CD4-positive, alpha-beta memory T cell (primary cell): Measurements from ENCODE around the gene PTPRS. TPM values are rescaled to one million over a fixed set of nuclear protein-coding genes. Genes with fewer than 3 reads are reported as not detected.

Experiments
- CTCF ChIA-PET: fragments of 350-600 bp; sonication (Branson Sonifier 250); formaldehyde crosslinking; loops from one replicate; lab custom pipeline; 2021; ENCODE audit warnings: inconsistent platforms; ENCODE audit not compliant: partially characterized antibody; lab: Charles Lee
- POLR2A ChIA-PET: fragments of 350-600 bp; sonication (Branson Sonifier 250); formaldehyde crosslinking; loops from one replicate; lab custom pipeline; 2021; ENCODE audit not compliant: partially characterized antibody; lab: Charles Lee
- DNase-seq, 5 donors: peaks; one replicate each; pipeline versions ENCODE4 v3.0.0 to v3.0.0-alpha.2; 2020 to 2022; ENCODE audit warnings: mixed read lengths in 1 of 5
- H3K27ac ChIP-seq: one replicate; pipeline ENCODE4 v1.7.0; 2013; ENCODE audit warnings: low read depth, low read length
- H3K27me3 ChIP-seq: 2 replicates; pipeline ENCODE4 v1.7.0; 2013; ENCODE audit warnings: mild to moderate bottlenecking, low read length, moderate library complexity; ENCODE audit not compliant: insufficient read depth
- H3K36me3 ChIP-seq: 2 replicates; pipeline ENCODE4 v1.7.0; 2013; ENCODE audit warnings: mild to moderate bottlenecking, low read length, moderate library complexity; ENCODE audit not compliant: insufficient read depth
- H3K4me1 ChIP-seq: 2 replicates; pipeline ENCODE4 v1.7.0; 2013; ENCODE audit warnings: mild to moderate bottlenecking, low read length, moderate library complexity; ENCODE audit not compliant: insufficient read depth
- H3K4me3 ChIP-seq, 2 donors: one replicate each; pipeline ENCODE4 v1.7.0; 2013; ENCODE audit warnings: low read length in 2 of 2, mild to moderate bottlenecking in 1 of 2
- H3K9me3 ChIP-seq, 2 donors: one replicate each; pipeline ENCODE4 v1.7.0; 2013; ENCODE audit warnings: low read length in 2 of 2, control low read depth in 1 of 2; ENCODE audit not compliant: control insufficient read depth in 1 of 2
- H3K27ac Mint-ChIP-seq, 7 donors: one replicate each; pipeline ENCODE4 v1.8.0; 2020 to 2021; ENCODE audit warnings: mixed read lengths in 7 of 7, mild to moderate bottlenecking in 6 of 7, inconsistent platforms in 3 of 7, moderate library complexity in 3 of 7
- H3K27me3 Mint-ChIP-seq, 2 donors: one replicate each; pipeline ENCODE4 v1.8.0; 2020 to 2021; ENCODE audit warnings: mixed read lengths in 2 of 2
- H3K36me3 Mint-ChIP-seq, 2 donors: one replicate each; pipeline ENCODE4 v1.8.0; 2020 to 2021; ENCODE audit warnings: mixed read lengths in 2 of 2, inconsistent platforms in 1 of 2, mild to moderate bottlenecking in 1 of 2
- H3K4me1 Mint-ChIP-seq, 4 donors: one replicate each; pipeline ENCODE4 v1.8.0; 2020 to 2021; ENCODE audit warnings: mixed read lengths in 4 of 4, mild to moderate bottlenecking in 1 of 4
- H3K4me3 Mint-ChIP-seq, 8 donors: one replicate each; pipeline ENCODE4 v1.8.0; 2020 to 2021; ENCODE audit warnings: mixed read lengths in 8 of 8, mild to moderate bottlenecking in 7 of 8, moderate library complexity in 6 of 8, inconsistent platforms in 3 of 8
- H3K9me3 Mint-ChIP-seq, 8 donors: one replicate each; pipeline ENCODE4 v1.8.0; 2020 to 2021; ENCODE audit warnings: mixed read lengths in 8 of 8, mild to moderate bottlenecking in 5 of 8, inconsistent platforms in 3 of 8, moderate library complexity in 1 of 8
- intact Hi-C: fragments of 100-400 bp; cut with micrococcal nuclease; formaldehyde crosslinking; loops from one replicate; pipeline ENCODE4 v1.15.1; 2023
- polyA plus RNA-seq, 2 donors: library from polyadenylated mRNA; unstranded; fragments of 300-500 nt; fragmentation: Illumina TruSeq; gene quantifications; one replicate each; pipeline ENCODE4 v1.2.3, GENCODE V29; 2021
- total RNA-seq, 2 experiments: library from RNA; stranded (reverse); gene quantifications; one replicate each; pipeline ENCODE4 v1.2.3, GENCODE V29; 2021

Gene PTPRS
- total and polyA plus RNA-seq, 4 experiments from 2014 or later = 0.20 to 0.30 (median 0.26) TPM; not detected in 1

GRCh38 chr19:5342573-5343201, 2.1 kb upstream of the PTPRS start:
- no peak for DNase-seq
- H3K9me3 Mint-ChIP-seq = peaks cover 0 to 11% (median 3%) of the 10 kb centered on the region in 8 donors
- no peak overlapping the region for H3K27ac Mint-ChIP-seq
- H3K4me1 ChIP-seq = peaks cover 12% of the 10 kb centered on the region
- peaks cover 4 to 19% (median 9%) of the 10 kb centered on the region in 4 donors for H3K4me1 Mint-ChIP-seq
- H3K27me3 Mint-ChIP-seq = peaks cover 31 to 33% of the 10 kb centered on the region in 2 donors
- H3K36me3 ChIP-seq = no peaks in the 10 kb centered on the region
- no peak overlapping the region for H3K4me3 ChIP-seq
- no peak overlapping the region for H3K27ac ChIP-seq
- ChIA-PET POLR2A (no interaction called here), CTCF (no interaction called here)
- peaks cover 7% of the 10 kb centered on the region for H3K27me3 ChIP-seq
- no peak overlapping the region for H3K4me3 Mint-ChIP-seq
- H3K36me3 Mint-ChIP-seq = no peaks in the 10 kb centered on the region
- no peaks in the 10 kb centered on the region for H3K9me3 ChIP-seq
- intact Hi-C loops = no loop called here

- intact Hi-C loops = no loop called here
- Histone ChIP-seq H3K4me3 (no peak overlapping the region), H3K27me3 (peaks cover 13% of the 10 kb centered on the region), H3K9me3 (no peaks in the 10 kb centered on the region), H3K36me3 (no peaks in the 10 kb centered on the region), H3K27ac (no peak overlapping the region), H3K4me1 (peaks cover 12% of the 10 kb centered on the region)
- ChIA-PET CTCF (no interaction called here), POLR2A (no interaction called here)
- peaks cover 33 to 38% of the 10 kb centered on the region in 2 donors for H3K27me3 Mint-ChIP-seq
- peaks cover 4 to 19% (median 9%) of the 10 kb centered on the region in 4 donors for H3K4me1 Mint-ChIP-seq
- H3K27ac Mint-ChIP-seq = no peak overlapping the region
- peaks cover 0 to 4% (median under 1%) of the 10 kb centered on the region in 8 donors for H3K9me3 Mint-ChIP-seq
- H3K36me3 Mint-ChIP-seq = no peaks in the 10 kb centered on the region
- H3K4me3 Mint-ChIP-seq = peak overlapping the region; percentile 12 to 81 (median 64)
- no peak for DNase-seq
These were observed 1.4 kb upstream of the PTPRS start for GRCh38 chr19:5341981-5342380.

GRCh38 chr19:5341448-5341820, 822 bp upstream of the PTPRS start:
- intact Hi-C loops = no loop called here
- peaks cover 12% of the 10 kb centered on the region for H3K4me1 ChIP-seq
- no peak for DNase-seq
- CTCF ChIA-PET = no interaction called here
- H3K36me3 ChIP-seq = no peaks in the 10 kb centered on the region
- H3K27me3 ChIP-seq = peaks cover 15% of the 10 kb centered on the region
- Mint-ChIP-seq H3K4me3 (peak overlapping the region; percentile 52 to 81 (median 66)), H3K4me1 (peaks cover 4 to 19% (median 10%) of the 10 kb centered on the region in 4 donors), H3K27ac (peak overlapping the region in 2 of 7 donors; percentile 55 to 74), H3K36me3 (no peaks in the 10 kb centered on the region), H3K27me3 (peaks cover 33 to 34% of the 10 kb centered on the region in 2 donors), H3K9me3 (peaks cover 0 to 2% (median 0%) of the 10 kb centered on the region in 8 donors)
- no peak overlapping the region for H3K4me3 ChIP-seq
- H3K27ac ChIP-seq = no peak overlapping the region
- POLR2A ChIA-PET = no interaction called here
- H3K9me3 ChIP-seq = no peaks in the 10 kb centered on the region

GRCh38 chr19:5339950-5340636, 519 bp downstream of the PTPRS start:
- Histone ChIP-seq H3K36me3 (no peaks in the 10 kb centered on the region), H3K27ac (no peak overlapping the region), H3K4me3 (peak overlapping the region in 1 of 2 donors; percentile 19), H3K9me3 (no peaks in the 10 kb centered on the region), H3K4me1 (peaks cover 12% of the 10 kb centered on the region), H3K27me3 (peaks cover 21% of the 10 kb centered on the region)
- H3K27ac Mint-ChIP-seq = peak overlapping the region in 1 of 7 donors; percentile 46
- H3K27me3 Mint-ChIP-seq = peaks cover 38 to 45% of the 10 kb centered on the region in 2 donors
- DNase-seq = no peak
- H3K9me3 Mint-ChIP-seq = peaks cover 0 to 2% (median 0%) of the 10 kb centered on the region in 8 donors
- intact Hi-C loops = no loop called here
- no peaks in the 10 kb centered on the region for H3K36me3 Mint-ChIP-seq
- peak overlapping the region; percentile 46 to 79 (median 65) for H3K4me3 Mint-ChIP-seq
- peaks cover 11 to 28% (median 16%) of the 10 kb centered on the region in 4 donors for H3K4me1 Mint-ChIP-seq
- ChIA-PET CTCF (no interaction called here), POLR2A (no interaction called here)

- Histone ChIP-seq H3K27ac (no peak overlapping the region), H3K4me3 (no peak overlapping the region), H3K27me3 (peaks cover 27% of the 10 kb centered on the region), H3K36me3 (no peaks in the 10 kb centered on the region), H3K9me3 (no peaks in the 10 kb centered on the region), H3K4me1 (peaks cover 12% of the 10 kb centered on the region)
- intact Hi-C loops = no loop called here
- Mint-ChIP-seq H3K4me1 (peaks cover 11 to 29% (median 16%) of the 10 kb centered on the region in 4 donors), H3K36me3 (no peaks in the 10 kb centered on the region), H3K9me3 (peaks cover 0 to 2% (median 0%) of the 10 kb centered on the region in 8 donors), H3K4me3 (peak overlapping the region in 7 of 8 donors; percentile 45 to 87 (median 72)), H3K27ac (no peak overlapping the region), H3K27me3 (peaks cover 38 to 51% of the 10 kb centered on the region in 2 donors)
- ChIA-PET CTCF (no interaction called here), POLR2A (no interaction called here)
- DNase-seq = no peak
These were observed 1.2 kb downstream of the PTPRS start for GRCh38 chr19:5339198-5339949.

GRCh38 chr19:5338656-5339197, 1.9 kb downstream of the PTPRS start:
- Histone ChIP-seq H3K9me3 (no peaks in the 10 kb centered on the region), H3K36me3 (no peaks in the 10 kb centered on the region), H3K4me3 (no peak overlapping the region), H3K4me1 (peaks cover 12% of the 10 kb centered on the region), H3K27me3 (peaks cover 28% of the 10 kb centered on the region), H3K27ac (no peak overlapping the region)
- ChIA-PET CTCF (no interaction called here), POLR2A (no interaction called here)
- intact Hi-C loops = no loop called here
- H3K27ac Mint-ChIP-seq = peak overlapping the region in 1 of 7 donors; percentile 47
- H3K27me3 Mint-ChIP-seq = peaks cover 42 to 55% of the 10 kb centered on the region in 2 donors
- H3K9me3 Mint-ChIP-seq = peaks cover 0 to 2% (median 0%) of the 10 kb centered on the region in 8 donors
- no peak for DNase-seq
- peak overlapping the region in 6 of 8 donors; percentile 45 to 87 (median 75) for H3K4me3 Mint-ChIP-seq
- H3K4me1 Mint-ChIP-seq = peaks cover 11 to 29% (median 16%) of the 10 kb centered on the region in 4 donors
- H3K36me3 Mint-ChIP-seq = no peaks in the 10 kb centered on the region
